ENCODE results near the gene TSPAN12.
"Not testable (repeated sequence)": the region's sequence is repeated elsewhere in the genome, so short reads cannot be mapped to it uniquely, and the experiment has no call there.

Gene TSPAN12

GRCh38 chr7:120805636-120806388, 52.1 kb downstream of the TSPAN12 start:
- no peak for FAIRE-seq

GRCh38 chr7:120802751-120803150, 55.2 kb downstream of the TSPAN12 start:
- no peak for FAIRE-seq

- FAIRE-seq = no peak
Measured at GRCh38 chr7:120799813-120800475, 58.0 kb downstream of the TSPAN12 start.

- FAIRE-seq = no peak
Measured at GRCh38 chr7:120799147-120799546, 58.8 kb downstream of the TSPAN12 start.

- FAIRE-seq = no peak
Measured at GRCh38 chr7:120797026-120797645, 60.8 kb downstream of the TSPAN12 start.

GRCh38 chr7:120794106-120794729, 63.7 kb downstream of the TSPAN12 start:
- FAIRE-seq = no peak

- no peak for FAIRE-seq
Measured at GRCh38 chr7:120793213-120793936, 64.6 kb downstream of the TSPAN12 start.

GRCh38 chr7:120792861-120793130, 65.1 kb downstream of the TSPAN12 start:
- no peak for FAIRE-seq

- no peak for FAIRE-seq
Measured at GRCh38 chr7:120792091-120792860, 65.7 kb downstream of the TSPAN12 start.

- no peak for FAIRE-seq
Measured at GRCh38 chr7:120785095-120785494, 72.8 kb downstream of the TSPAN12 start.

- FAIRE-seq = no peak
Measured at GRCh38 chr7:120783721-120784120, 74.2 kb downstream of the TSPAN12 start.

- no peak for FAIRE-seq
Measured at GRCh38 chr7:120783273-120783672, 74.7 kb downstream of the TSPAN12 start.

GRCh38 chr7:120781924-120782323, 76.0 kb downstream of the TSPAN12 start:
- not testable (repeated sequence) for FAIRE-seq

- FAIRE-seq = no peak
Measured at GRCh38 chr7:120780938-120781337, 77.0 kb downstream of the TSPAN12 start.

- not testable (repeated sequence) for FAIRE-seq
Measured at GRCh38 chr7:120780451-120780850, 77.5 kb downstream of the TSPAN12 start.

- not testable (repeated sequence) for FAIRE-seq
Measured at GRCh38 chr7:120779078-120779477, 78.9 kb downstream of the TSPAN12 start.

GRCh38 chr7:120775755-120776154, 82.2 kb downstream of the TSPAN12 start:
- no peak for FAIRE-seq

- no peak for FAIRE-seq
Measured at GRCh38 chr7:120774481-120774880, 83.5 kb downstream of the TSPAN12 start.

GRCh38 chr7:120770206-120770605, 87.7 kb downstream of the TSPAN12 start:
- FAIRE-seq = no peak

- FAIRE-seq = no peak
Measured at GRCh38 chr7:120760851-120761250, 97.1 kb downstream of the TSPAN12 start.

GRCh38 chr7:120760050-120760449, 97.9 kb downstream of the TSPAN12 start:
- no peak for FAIRE-seq

- no peak for FAIRE-seq
Measured at GRCh38 chr7:120743128-120743527, 114.8 kb downstream of the TSPAN12 start.
